DMS53 (cell line): Measurements from ENCODE around the gene COL9A1.

Source experiments
- DNase-seq: peaks from one replicate; lab custom pipeline; 2025; lab: John Stamatoyannopoulos, UW

COL9A1 gene

DNA sequence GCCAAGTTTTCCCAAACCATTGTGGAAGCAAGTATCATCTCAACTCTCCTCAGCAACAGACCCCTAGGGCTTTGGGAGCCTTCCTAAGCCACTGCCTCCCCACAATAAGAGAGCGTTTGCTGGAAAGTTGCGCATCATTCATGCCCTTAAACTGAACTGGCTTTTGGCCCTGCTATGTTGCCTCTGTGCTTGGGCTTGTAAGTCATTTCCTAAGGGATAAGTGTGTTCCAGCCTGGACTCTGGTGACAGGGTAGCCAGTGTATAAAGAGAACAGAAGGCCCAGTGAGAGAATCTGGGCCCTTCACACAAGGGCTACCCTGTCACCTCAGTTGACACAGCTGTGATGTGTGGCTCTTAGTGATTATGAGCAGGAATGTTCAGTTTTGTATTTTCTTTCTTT, 77.8 kb downstream of the COL9A1 start:
- peak; percentile 15 for DNase-seq

- no peak for DNase-seq
These were observed 80.5 kb downstream of the COL9A1 start for GRCh38 chr6:70222439-70222749.

DNA sequence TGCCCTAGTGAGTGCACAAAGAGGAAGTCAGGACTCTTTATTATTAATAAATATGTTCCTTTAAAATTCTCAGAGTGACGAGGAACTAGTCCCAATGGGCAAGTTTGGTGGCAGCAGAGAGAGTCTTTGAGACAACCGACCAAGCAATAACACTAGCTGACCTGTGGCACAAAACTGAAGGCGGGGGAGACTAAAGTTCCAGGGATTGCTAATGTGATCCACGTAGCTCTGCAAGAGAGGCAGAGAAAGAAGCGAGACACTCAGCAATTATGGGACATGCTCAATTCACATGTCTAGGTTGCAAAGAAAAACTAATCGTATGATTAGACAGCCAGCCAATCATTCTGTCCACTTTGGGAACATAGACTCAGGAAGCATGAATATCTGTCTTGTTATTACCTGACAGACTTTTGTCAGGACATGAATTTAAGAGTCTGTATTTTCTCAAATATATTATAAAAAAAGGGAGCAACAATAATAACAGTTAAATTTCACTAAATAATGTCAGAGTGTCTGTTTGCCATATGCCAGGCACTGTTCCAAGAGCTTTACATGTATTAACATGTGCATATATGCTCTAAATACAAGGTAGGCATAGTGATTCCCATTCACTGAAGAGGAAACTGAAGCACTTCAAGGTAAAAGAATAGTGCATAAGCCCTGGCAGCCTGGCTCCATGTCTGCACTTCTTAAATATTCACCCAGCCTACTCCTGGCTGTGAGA, 81.0 kb downstream of the COL9A1 start:
- no peak for DNase-seq

GRCh38 chr6:70221025-70221714, 81.7 kb downstream of the COL9A1 start:
- peak; percentile 78 for DNase-seq

DNA sequence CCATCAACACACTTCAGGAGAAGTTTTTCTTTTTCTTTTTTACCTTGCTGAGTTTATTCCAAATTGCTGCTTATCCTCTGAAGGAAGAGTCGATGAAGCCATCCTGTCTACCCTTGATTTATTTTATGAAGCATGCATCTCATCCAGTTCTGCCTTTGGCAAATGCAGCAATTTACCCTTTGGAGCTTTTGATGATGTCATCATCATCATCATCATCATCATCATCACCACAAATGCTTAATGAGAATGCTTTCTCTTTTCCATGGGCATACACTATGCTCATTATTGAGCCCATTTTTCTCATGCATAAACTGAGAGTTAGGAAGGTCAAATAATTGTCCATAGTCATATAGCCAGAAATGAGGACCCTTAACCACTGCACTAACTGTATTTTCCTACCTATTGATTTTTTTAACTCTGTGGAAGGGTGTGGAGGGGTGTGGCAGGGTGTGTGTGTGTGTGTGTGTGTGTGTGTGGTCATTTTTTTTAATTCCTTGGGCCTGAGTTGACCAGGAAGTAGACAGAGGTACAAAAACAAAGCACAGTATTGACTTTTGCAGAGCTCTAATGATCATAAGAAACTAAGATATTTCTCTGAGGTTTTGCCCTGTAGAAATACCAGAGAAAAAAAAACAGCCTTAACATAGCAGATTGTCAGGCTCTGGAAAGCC, 82.8 kb downstream of the COL9A1 start:
- DNase-seq: no peak

- no peak for DNase-seq
These were observed 86.1 kb downstream of the COL9A1 start for GRCh38 chr6:70216767-70217166.

GRCh38 chr6:70215460-70216108, 87.3 kb downstream of the COL9A1 start:
- DNase-seq: no peak

DNA sequence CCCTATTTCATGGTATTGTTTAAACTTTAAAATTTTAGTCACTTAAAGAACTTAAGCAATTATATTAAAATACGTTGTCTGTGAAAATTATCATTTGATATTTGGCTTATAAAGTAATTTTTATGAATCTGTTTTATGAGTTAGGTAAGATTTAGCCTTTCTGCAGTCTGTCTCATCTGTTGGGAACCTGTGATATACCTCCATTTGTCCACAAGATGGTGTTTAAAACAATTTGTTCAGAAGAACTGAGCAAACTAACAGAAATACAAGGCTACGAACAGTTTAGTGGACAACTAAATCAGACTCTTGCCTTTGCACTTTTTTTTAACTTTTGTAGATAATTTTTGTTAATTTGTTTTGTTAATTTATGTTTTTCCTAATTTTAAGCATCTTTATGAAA, 92.4 kb downstream of the COL9A1 start:
- peak; percentile 52 for DNase-seq

DNA sequence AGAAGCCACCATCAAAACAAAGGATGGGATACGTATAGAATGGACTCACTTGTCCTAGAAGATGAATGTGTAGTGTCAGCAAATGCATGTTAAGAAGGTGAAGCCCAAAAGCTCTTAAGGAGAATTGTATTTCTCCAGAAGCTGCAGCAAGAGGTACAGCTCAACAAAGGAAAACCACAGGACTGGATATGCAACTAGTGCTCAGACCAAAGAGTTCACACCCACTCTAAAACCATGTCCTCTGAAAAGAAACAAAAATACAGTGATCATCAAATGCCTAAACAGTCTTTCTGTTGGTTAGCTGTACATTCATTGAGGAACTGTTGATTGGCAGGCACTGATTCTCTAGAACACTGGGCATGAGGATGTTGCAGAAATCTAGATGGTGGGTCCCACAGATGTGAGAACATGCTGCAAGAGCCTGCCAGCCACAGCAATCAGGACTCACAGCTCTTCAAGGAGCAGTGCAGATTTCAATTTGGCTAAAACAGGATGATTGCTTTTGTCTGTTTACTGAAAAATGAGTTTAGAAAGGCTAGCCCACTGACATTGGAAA, 94.6 kb downstream of the COL9A1 start:
- no peak for DNase-seq

GRCh38 chr6:70198785-70199184, 104.1 kb downstream of the COL9A1 start:
- DNase-seq: peak; percentile 8

DNA sequence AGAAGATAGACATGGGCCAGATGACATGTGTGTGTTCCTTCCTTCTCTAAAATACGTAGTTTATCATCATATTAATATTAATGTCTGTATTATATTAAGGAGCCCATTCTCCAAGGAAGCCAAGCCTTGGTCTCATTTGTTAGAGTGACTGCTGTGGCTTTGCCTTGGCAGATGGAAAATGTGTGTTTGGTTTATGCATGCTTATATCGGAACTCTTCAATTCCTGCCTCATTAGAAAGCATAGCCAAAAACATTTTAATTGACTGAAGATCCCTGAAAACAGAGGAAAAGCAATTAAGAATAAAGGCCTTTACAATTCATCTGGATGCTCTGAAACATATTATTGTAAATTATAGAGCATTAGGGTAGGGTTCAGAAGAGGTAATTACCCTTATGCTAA, 106.4 kb downstream of the COL9A1 start:
- no peak for DNase-seq

- no peak for DNase-seq
These were observed 108.5 kb downstream of the COL9A1 start for GRCh38 chr6:70194421-70194820.

DNA sequence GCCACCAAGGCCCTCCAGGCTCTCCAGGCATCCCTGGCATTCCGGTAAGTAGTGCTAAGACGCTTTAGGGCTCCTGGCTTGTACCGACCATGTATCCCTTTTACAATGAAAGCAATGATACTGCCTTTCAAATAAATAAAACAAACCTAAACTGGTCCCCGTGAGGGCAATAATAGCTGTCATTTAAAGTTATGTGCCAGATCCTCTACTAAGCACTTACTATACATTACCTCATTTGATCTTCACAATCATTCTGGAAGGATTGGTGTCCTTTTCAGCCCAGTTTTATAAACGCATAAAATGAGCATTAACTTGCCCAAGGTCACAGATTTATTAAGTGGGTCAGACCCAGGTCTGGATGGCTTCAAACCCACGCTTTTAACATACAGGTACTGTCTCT, 114.7 kb downstream of the COL9A1 start:
- no peak for DNase-seq

- DNase-seq: no peak
These were observed 116.4 kb downstream of the COL9A1 start for GRCh38 chr6:70186461-70186860.

- DNase-seq: no peak
These were observed 118.2 kb downstream of the COL9A1 start for GRCh38 chr6:70184723-70185122.

GRCh38 chr6:70183538-70183937, 119.3 kb downstream of the COL9A1 start:
- DNase-seq: no peak

- no peak for DNase-seq
These were observed 121.8 kb downstream of the COL9A1 start for GRCh38 chr6:70180901-70181599.

GRCh38 chr6:70180183-70180900, 122.5 kb downstream of the COL9A1 start:
- DNase-seq: no peak

- no peak for DNase-seq
These were observed 125.9 kb downstream of the COL9A1 start for GRCh38 chr6:70176842-70177550.

DNA sequence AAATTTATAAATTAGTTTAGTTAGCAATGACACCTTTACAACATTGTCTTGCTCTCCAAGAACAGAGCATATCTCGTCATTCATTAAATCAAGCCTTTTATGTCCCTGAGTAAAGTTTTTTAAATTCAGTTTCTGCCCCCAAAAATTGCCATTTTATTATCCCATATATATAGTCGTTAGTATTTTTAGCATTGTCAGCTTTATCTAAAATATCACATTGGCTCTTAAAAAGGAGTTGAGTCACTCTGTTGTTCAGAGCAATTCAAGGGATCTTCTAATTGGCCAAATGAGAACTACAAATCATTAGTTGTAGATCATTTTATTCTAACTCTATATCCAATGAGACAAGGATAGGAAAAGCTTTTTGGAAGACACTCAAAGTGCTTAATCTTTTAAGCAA, 127.1 kb downstream of the COL9A1 start:
- no peak for DNase-seq

- no peak for DNase-seq
These were observed 130.6 kb downstream of the COL9A1 start for GRCh38 chr6:70172252-70172651.
